CD14-positive monocyte (primary cell): ENCODE measurements around the gene USE1. TPM values are rescaled to one million over a fixed set of nuclear protein-coding genes. Genes with fewer than 3 reads are reported as not detected.

Experiments
- DNase-seq, 3 donors: peaks; one replicate each; pipeline ENCODE4 v3.0.0-alpha.2; 2011 to 2022
- H2AFZ ChIP-seq: 2 replicates; pipeline ENCODE4 v1.6.0; 2012; ENCODE audit warnings: mild to moderate bottlenecking, low read depth, low read length, inconsistent platforms; ENCODE audit not compliant: insufficient read depth, poor library complexity, severe bottlenecking
- H3K27ac ChIP-seq, 2 donors: 1 replicate in 1 of 2; 2 replicates in 1 of 2; pipeline ENCODE4 v1.5.1; 2012 to 2013; ENCODE audit warnings: low read length in 2 of 2, control low read depth in 1 of 2, inconsistent platforms in 1 of 2, low read depth in 1 of 2, mild to moderate bottlenecking in 1 of 2
- H3K27me3 ChIP-seq, 2 donors: one replicate each; pipeline versions ENCODE4 v1.6.0 to v1.6.1; 2011 to 2013; ENCODE audit warnings: low read length in 2 of 2; ENCODE audit not compliant: control insufficient read depth in 2 of 2, insufficient read depth in 2 of 2
- H3K36me3 ChIP-seq, 2 donors: replicated peaks in 1 of 2; 1 replicate in 1 of 2; 2 replicates in 1 of 2; pipeline versions ENCODE4 v1.5.1 to v1.6.1; 2012 to 2013; ENCODE audit warnings: low read length in 2 of 2, control low read depth in 1 of 2, inconsistent platforms in 1 of 2, mild to moderate bottlenecking in 1 of 2; ENCODE audit not compliant: insufficient read depth in 2 of 2, control insufficient read depth in 1 of 2
- H3K4me1 ChIP-seq, 2 donors: 1 replicate in 1 of 2; 2 replicates in 1 of 2; pipeline versions ENCODE4 v1.5.1 to v1.6.1; 2012 to 2013; ENCODE audit warnings: low read length in 2 of 2, control low read depth in 1 of 2, inconsistent platforms in 1 of 2, mild to moderate bottlenecking in 1 of 2, moderate library complexity in 1 of 2; ENCODE audit not compliant: insufficient read depth in 2 of 2, control insufficient read depth in 1 of 2
- H3K4me2 ChIP-seq: replicated peaks from 2 replicates; pipeline ENCODE3; 2012; ENCODE audit warnings: low read length, moderate library complexity, mild to moderate bottlenecking; ENCODE audit not compliant: poor library complexity, severe bottlenecking; ENCODE audit errors: extremely low read depth
- H3K4me3 ChIP-seq, 3 experiments: fragments of 200-600 bp in 1 of 3; sonication (generic) in 1 of 3; replicated peaks in 1 of 3; 1 replicate in 2 of 3; 2 replicates in 1 of 3; pipeline ENCODE4 v1.5.1; 2011 to 2013; ENCODE audit warnings: low read length in 3 of 3, mild to moderate bottlenecking in 3 of 3, control low read depth in 2 of 3, low read depth in 2 of 3, inconsistent platforms in 1 of 3, moderate library complexity in 1 of 3
- H3K79me2 ChIP-seq: 2 replicates; pipeline ENCODE4 v1.6.0; 2012; ENCODE audit warnings: mild to moderate bottlenecking, control low read depth, inconsistent platforms, low read length, moderate library complexity; ENCODE audit not compliant: insufficient read depth
- H3K9ac ChIP-seq: 2 replicates; pipeline ENCODE4 v1.6.0; 2017; ENCODE audit warnings: low read length, mild to moderate bottlenecking; ENCODE audit not compliant: insufficient read depth, poor library complexity, severe bottlenecking
- H3K9me3 ChIP-seq, 2 donors: replicated peaks in 1 of 2; 1 replicate in 1 of 2; 2 replicates in 1 of 2; pipeline versions ENCODE4 v1.5.1 to v1.6.1; 2012 to 2013; ENCODE audit warnings: low read length in 2 of 2, control low read depth in 1 of 2; ENCODE audit not compliant: control insufficient read depth in 1 of 2, insufficient read depth in 1 of 2
- H4K20me1 ChIP-seq: 2 replicates; pipeline ENCODE4 v1.6.0; 2012; ENCODE audit warnings: mild to moderate bottlenecking, low read length, control low read depth, moderate library complexity; ENCODE audit not compliant: insufficient read depth
- H3K27ac Mint-ChIP-seq, 7 donors: one replicate each; pipeline ENCODE4 v1.8.0; 2020; ENCODE audit warnings: mild to moderate bottlenecking in 7 of 7, mixed read lengths in 7 of 7, moderate library complexity in 6 of 7, inconsistent platforms in 2 of 7
- H3K27me3 Mint-ChIP-seq, 3 donors: one replicate each; pipeline ENCODE4 v1.8.0; 2021 to 2022; ENCODE audit warnings: low read depth in 3 of 3, mild to moderate bottlenecking in 3 of 3, mixed read lengths in 3 of 3, moderate library complexity in 3 of 3, inconsistent platforms in 1 of 3
- H3K36me3 Mint-ChIP-seq, 2 donors: one replicate each; pipeline ENCODE4 v1.8.0; 2020; ENCODE audit warnings: mixed read lengths in 2 of 2, inconsistent platforms in 1 of 2, mild to moderate bottlenecking in 1 of 2
- H3K4me1 Mint-ChIP-seq: one replicate; pipeline ENCODE4 v1.8.0; 2020; ENCODE audit warnings: mild to moderate bottlenecking, mixed read lengths
- H3K4me3 Mint-ChIP-seq, 2 donors: one replicate each; pipeline ENCODE4 v1.8.0; 2020; ENCODE audit warnings: mild to moderate bottlenecking in 2 of 2, mixed read lengths in 2 of 2, moderate library complexity in 1 of 2
- H3K9me3 Mint-ChIP-seq, 7 donors: one replicate each; pipeline ENCODE4 v1.8.0; 2020 to 2022; ENCODE audit warnings: mixed read lengths in 7 of 7, mild to moderate bottlenecking in 6 of 7, moderate library complexity in 6 of 7, inconsistent platforms in 2 of 7
- WGBS: methylation state at CpG from one replicate; pipeline ENCODE4 v1.1.5; 2013; ENCODE audit warnings: missing lambda C conversion rate; ENCODE audit not compliant: insufficient coverage; 5-methylcytosine and 5-hydroxymethylcytosine counted together
- intact Hi-C, 2 donors: fragments of 100-400 bp; cut with micrococcal nuclease; formaldehyde crosslinking; loops; one replicate each; pipeline versions ENCODE4 v1.15.0 to v1.15.1; 2023
- polyA plus RNA-seq, 3 donors: library from polyadenylated mRNA; depleted of rRNA in 1 of 3; unstranded in 2 of 3; stranded (reverse) in 1 of 3; fragments of 300-500 nt in 2 of 3; fragments of >200 nt in 1 of 3; fragmentation: Illumina TruSeq in 2 of 3; gene quantifications; 1 replicate in 2 of 3; 2 replicates in 1 of 3; pipeline ENCODE4 v1.2.3, GENCODE V29; 2012 to 2021
- TF ChIP-seq, protein P1 (sequence below): fragments of 200-600 bp; IDR thresholded peaks from one replicate; pipeline ENCODE4 v1.8.0; 2022; ENCODE audit warnings: antibody characterized with exemption, mild to moderate bottlenecking

The USE1 gene
- polyA plus RNA-seq, 3 donors, result 26.5 to 39.8 (median 29.7) TPM

DNA sequence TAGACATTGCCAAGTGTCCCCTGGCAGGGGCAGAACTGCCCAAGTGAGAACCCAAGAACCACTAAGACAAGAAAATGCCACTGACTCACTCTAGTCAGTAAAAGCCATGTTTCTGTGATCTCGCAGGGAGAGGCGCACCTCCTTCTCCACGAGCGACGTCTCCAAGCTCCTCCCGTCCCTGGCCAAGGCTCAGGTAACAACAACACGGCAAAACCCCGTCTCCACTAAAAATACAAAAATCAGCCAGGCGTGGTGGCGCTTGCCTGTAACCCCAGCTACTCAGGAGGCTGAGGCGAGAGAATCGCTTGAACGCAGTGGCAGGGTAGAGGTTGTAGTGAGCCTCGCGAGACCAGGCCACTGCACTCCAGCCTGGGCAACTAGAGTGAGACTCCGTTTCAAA is 17.5 kb upstream of the USE1 start:
- no peaks in the 10 kb centered on the region for H3K27me3 ChIP-seq
- no peak overlapping the region for H3K4me3 Mint-ChIP-seq
- H2AFZ ChIP-seq, result no peak overlapping the region
- no peak overlapping the region for H3K4me3 ChIP-seq
- no peak overlapping the region for H3K27ac ChIP-seq
- TF ChIP-seq, protein P1, sequence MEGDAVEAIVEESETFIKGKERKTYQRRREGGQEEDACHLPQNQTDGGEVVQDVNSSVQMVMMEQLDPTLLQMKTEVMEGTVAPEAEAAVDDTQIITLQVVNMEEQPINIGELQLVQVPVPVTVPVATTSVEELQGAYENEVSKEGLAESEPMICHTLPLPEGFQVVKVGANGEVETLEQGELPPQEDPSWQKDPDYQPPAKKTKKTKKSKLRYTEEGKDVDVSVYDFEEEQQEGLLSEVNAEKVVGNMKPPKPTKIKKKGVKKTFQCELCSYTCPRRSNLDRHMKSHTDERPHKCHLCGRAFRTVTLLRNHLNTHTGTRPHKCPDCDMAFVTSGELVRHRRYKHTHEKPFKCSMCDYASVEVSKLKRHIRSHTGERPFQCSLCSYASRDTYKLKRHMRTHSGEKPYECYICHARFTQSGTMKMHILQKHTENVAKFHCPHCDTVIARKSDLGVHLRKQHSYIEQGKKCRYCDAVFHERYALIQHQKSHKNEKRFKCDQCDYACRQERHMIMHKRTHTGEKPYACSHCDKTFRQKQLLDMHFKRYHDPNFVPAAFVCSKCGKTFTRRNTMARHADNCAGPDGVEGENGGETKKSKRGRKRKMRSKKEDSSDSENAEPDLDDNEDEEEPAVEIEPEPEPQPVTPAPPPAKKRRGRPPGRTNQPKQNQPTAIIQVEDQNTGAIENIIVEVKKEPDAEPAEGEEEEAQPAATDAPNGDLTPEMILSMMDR, result no peak
- H4K20me1 ChIP-seq, result peaks cover 43% of the 10 kb centered on the region
- intact Hi-C loops, result no loop called here
- no peaks in the 10 kb centered on the region for H3K9me3 Mint-ChIP-seq
- H3K9me3 ChIP-seq, result no peaks in the 10 kb centered on the region
- H3K27me3 Mint-ChIP-seq, result peaks cover 0 to 3% (median 0%) of the 10 kb centered on the region in 3 donors
- no peak for DNase-seq
- no peak overlapping the region for H3K4me2 ChIP-seq
- 86% methylated on average over 7 of the region's 16 CpGs for WGBS
- no peak overlapping the region for H3K9ac ChIP-seq
- peaks cover 85 to 99% of the 10 kb centered on the region in 2 donors for H3K36me3 ChIP-seq
- H3K79me2 ChIP-seq, result no peaks in the 10 kb centered on the region
- H3K4me1 ChIP-seq, result no peaks in the 10 kb centered on the region
- H3K36me3 Mint-ChIP-seq, result peaks cover 86 to 100% of the 10 kb centered on the region in 2 donors
- no peaks in the 10 kb centered on the region for H3K4me1 Mint-ChIP-seq
- peak overlapping the region in 3 of 7 donors; percentile 23 to 76 (median 68) for H3K27ac Mint-ChIP-seq

DNA sequence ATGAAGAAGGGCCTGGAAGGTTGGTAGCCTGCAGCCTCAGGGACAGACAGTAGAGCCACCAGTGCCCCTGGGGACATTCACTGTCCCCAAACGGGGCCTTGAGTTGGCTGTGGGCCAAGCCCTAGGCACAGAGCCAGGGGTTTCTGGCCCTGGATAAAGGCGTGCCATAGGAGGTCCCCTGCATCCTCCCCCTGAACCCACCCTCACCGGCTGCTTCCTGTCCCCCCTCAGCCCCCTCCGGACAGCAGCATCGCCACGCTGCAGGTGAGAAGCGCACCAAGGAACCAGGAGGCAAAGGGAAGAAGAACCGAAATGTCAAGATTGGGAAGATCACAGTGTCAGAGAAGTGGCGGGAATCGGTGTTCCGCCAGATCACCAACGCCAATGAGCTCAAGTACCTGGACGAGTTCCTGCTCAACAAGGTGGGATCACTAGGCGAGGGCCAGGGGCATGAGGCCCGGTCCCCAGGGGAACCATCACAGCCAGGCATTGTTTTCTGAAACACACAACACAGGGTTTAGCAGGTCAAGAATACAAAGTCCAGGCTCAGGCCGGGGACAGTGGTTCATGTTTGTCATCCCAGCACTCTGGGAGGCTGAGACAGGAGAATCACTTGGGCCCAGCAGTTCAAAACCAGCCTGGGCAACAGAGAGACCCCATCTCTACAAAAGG is 14.6 kb upstream of the USE1 start:
- H3K27ac Mint-ChIP-seq, result peak overlapping the region in 2 of 7 donors; percentile 42 to 48
- no peaks in the 10 kb centered on the region for H3K4me1 ChIP-seq
- no peak overlapping the region for H3K4me2 ChIP-seq
- 94% methylated on average over 15 of the region's 16 CpGs for WGBS
- H4K20me1 ChIP-seq, result peaks cover 56% of the 10 kb centered on the region
- TF ChIP-seq, protein P1, result no peak
- peaks cover 0 to 3% (median 0%) of the 10 kb centered on the region in 3 donors for H3K27me3 Mint-ChIP-seq
- H3K27me3 ChIP-seq, result no peaks in the 10 kb centered on the region
- no peaks in the 10 kb centered on the region for H3K4me1 Mint-ChIP-seq
- H2AFZ ChIP-seq, result no peak overlapping the region
- H3K4me3 Mint-ChIP-seq, result no peak overlapping the region
- H3K27ac ChIP-seq, result no peak overlapping the region
- no peak for DNase-seq
- H3K36me3 Mint-ChIP-seq, result peaks cover 88 to 99% of the 10 kb centered on the region in 2 donors
- H3K9me3 ChIP-seq, result no peaks in the 10 kb centered on the region
- no peaks in the 10 kb centered on the region for H3K9me3 Mint-ChIP-seq
- no peak overlapping the region for H3K4me3 ChIP-seq
- H3K79me2 ChIP-seq, result no peaks in the 10 kb centered on the region
- peaks cover 81 to 99% of the 10 kb centered on the region in 2 donors for H3K36me3 ChIP-seq
- intact Hi-C loops, result loop anchor here in 1 of 2 donors (5.0 kb wide), 1 partner anchor 37 kb away; no protein-coding TSS in a partner anchor
- no peak overlapping the region for H3K9ac ChIP-seq
